Measurements from ENCODE around the gene ARFIP2.
"Not testable (repeated sequence)": the region's sequence is repeated elsewhere in the genome, so short reads cannot be mapped to it uniquely, and the experiment has no call there.

The ARFIP2 gene, protein sequence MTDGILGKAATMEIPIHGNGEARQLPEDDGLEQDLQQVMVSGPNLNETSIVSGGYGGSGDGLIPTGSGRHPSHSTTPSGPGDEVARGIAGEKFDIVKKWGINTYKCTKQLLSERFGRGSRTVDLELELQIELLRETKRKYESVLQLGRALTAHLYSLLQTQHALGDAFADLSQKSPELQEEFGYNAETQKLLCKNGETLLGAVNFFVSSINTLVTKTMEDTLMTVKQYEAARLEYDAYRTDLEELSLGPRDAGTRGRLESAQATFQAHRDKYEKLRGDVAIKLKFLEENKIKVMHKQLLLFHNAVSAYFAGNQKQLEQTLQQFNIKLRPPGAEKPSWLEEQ

DNA sequence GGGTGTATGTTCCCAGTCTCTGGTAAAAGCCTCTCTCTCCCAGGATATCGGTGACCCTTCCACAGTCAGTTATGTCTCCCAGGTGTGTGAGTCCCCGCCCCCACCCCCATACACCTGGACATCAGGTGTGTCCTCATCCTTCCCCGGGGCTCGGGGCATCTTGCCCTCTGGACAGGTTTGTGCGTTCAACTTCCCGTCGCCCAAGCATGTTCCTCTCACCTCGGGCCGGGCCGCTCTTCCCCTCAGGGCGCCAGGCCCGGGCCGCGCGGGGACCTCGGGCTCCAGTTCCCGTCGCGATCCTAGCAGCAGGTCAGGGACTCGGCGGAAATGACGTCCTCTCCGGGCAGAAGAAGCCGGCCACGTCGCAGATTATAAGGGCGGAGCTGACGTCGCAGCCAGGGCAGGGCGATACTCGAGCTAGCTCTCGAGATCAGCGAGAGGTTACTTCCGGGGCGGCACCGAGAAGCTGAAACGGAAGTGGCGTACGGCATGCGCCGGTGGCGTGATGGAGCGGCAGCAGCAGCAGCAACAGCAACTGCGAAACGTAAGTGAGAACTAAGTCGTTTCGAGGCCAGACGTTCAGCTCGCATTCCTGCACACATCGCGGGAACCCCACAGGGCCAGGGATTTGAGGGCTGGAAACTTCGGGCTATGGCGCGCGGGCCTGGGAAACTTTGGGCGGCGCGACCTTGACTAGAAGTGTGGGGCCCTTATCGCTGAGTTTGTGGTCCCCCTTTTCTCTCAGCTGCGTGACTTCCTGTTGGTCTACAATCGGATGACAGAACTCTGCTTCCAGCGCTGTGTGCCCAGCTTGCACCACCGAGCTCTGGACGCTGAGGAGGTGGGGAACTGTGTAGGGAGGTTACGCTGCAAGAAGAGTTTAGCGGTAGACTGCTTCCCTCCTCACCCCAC is at the start of gene ARFIP2, which contains the start of gene TIMM10B:
Gene ARFIP2, minus strand, starts transcription at position 320 of the 912 bp plus-strand sequence. CDS start 910 bp downstream, outside the sequence.
Gene TIMM10B, plus strand, starts transcription at position 490 of the 912 bp plus-strand sequence. Its CDS starts 16 bp downstream, at position 506.
- peak; percentile 97 to 98 for DNase-seq (ENCODE audit: low read depth in 2 of 2)

DNA sequence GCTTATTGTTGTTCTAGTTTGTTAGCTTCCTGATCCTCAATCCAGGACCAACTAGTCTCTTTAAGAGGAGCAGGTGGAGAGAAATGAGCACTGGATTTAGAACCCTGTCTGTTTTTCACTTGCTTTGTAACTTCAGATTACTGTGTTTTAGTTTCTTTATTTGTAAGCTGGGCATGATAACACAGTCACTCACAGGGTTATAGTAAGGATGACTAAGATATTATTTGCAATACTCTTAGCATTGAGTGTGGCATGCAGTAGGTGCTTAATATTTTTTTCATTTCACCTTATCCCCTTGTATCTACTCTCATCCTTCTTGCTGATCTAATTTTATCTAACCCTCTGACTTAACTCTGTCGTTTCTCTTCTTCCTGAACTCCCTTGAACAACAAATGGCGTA is 49.7 kb upstream of the ARFIP2 start:
- DNase-seq (ENCODE audit: low read depth in 2 of 2), result no peak

DNA sequence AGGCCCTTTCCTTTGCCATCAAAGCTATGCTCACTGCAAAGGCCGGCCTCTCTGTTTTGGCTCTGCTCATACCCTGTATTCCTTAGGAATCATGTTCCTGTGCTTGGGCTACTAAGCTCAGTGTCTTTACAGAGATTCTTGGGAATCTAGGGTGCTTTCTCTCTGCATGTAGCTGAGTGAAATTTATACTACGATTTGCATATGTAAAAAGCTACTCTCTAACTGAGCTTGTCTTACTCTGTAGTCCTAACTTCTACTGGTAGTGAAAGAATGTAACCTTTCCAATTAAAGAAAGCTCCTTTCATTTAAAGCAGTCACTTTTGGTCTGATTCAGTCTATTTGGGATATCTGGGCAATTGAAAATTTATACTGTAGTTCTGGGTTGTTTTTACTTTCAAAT is 48.1 kb upstream of the ARFIP2 start:
- no peak for DNase-seq (ENCODE audit: low read depth in 2 of 2)

DNA sequence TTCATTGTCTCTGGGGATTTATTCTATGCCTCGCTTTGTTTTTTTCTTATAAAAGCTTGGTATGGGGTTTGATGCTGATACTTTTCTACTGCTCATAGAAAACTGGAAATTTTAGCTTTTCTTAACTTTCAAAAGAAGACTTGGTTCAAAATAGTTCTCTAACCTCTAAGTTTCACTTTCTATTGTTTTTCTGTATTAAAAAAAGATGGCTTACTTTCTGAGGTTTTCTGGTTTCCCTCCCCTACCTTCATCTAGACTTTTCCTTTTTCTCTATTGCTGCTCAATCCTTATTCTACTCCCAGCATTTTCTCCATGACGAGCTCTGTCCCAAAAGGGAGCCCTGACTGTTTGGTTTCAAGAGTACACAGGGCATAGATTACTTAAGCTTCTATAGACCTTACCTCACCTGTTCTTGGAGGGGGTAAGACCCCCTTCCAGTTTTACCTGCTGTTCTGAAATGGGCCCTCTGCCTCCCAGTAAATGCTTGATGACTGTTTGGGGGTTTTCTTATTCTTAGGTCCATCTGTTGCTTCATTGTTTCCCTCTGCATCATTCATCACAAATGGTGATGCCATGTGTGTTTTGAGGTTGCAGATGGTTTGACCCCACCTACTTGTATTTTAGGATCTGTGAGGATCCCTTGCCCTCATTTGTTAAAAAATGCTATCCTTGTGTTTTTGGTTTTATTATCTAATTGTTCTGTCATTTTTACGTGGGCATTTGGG is 45.4 kb upstream of the ARFIP2 start:
- no peak for DNase-seq (ENCODE audit: low read depth in 2 of 2)

DNA sequence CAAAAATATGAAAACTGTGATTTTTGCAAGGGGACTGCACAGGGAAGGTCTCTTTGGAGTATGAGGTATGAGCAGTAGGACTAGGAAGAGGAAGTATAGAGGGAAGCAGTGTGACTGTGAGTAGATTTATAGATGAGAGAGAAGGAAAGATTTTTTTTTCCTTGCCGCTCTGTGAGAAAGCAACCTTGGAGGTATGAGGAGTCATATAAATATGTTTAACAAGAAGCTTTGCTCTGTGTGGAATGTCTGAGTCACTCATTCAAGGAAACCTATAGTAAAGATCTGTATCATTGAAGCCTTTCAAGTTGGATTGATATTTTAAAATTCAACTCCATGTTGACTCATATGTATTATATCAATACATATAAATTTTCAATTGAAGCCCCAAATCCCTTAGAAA is 42.1 kb upstream of the ARFIP2 start:
- DNase-seq (ENCODE audit: low read depth in 2 of 2), result no peak

DNA sequence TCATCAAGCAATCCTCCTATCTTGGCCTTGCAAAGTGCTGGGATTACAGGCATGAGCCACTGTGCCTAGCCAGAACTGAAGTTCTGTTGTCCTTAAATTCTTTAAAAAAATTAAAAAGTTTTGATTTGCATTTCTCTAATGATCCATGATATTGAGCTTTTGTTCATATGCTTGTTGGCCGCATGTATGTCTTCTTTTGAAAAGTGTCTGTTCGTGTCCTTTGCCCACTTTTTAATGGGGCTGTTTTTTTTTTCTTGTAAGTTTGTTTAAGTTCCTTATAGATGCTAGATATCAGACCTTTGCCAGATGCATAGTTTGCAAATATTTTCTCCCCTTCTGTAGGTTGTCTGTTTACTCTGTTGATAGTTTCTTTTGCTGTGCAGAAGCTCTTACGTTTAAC is 40.8 kb upstream of the ARFIP2 start:
- DNase-seq (ENCODE audit: low read depth in 2 of 2), result not testable (repeated sequence)

DNA sequence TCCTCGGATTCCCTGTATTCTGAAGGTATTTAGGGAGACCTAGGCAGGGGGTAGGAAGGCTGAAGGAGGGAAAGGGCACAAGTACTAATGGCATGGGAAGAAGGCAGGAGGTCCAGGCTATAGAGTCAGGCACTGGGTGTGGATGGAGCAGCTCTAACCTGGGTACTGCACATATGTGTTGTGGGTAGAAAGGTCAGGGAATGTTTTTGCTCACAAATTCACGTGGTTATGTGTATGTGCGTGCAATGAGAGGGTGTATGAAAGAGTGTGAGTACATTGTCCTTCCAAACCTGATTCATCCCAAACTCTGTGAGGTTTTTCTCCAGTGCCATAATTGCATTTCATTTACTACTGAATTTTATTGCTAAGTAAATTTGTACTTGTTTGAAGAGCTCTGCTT is 39.1 kb upstream of the ARFIP2 start:
- no peak for DNase-seq (ENCODE audit: low read depth in 2 of 2)

DNA sequence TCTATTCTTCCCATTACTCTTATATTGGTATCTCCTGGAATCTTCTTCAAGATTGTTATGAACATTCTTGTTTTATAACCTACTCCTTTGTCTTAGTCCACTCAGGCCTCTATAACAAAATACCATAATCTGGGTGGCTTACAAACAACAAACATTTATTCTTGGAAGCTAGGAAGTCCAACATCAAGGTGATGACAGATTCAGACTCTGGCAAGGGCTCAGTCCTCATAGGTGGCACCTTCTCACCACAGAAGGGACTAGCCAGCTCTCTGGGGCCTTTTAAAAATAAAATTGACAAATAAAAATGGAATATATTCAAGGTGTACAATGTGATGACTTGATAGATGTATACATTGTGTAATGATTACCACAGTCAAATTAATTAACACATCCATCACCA is 35.7 kb upstream of the ARFIP2 start:
- DNase-seq (ENCODE audit: low read depth in 2 of 2), result no peak

DNA sequence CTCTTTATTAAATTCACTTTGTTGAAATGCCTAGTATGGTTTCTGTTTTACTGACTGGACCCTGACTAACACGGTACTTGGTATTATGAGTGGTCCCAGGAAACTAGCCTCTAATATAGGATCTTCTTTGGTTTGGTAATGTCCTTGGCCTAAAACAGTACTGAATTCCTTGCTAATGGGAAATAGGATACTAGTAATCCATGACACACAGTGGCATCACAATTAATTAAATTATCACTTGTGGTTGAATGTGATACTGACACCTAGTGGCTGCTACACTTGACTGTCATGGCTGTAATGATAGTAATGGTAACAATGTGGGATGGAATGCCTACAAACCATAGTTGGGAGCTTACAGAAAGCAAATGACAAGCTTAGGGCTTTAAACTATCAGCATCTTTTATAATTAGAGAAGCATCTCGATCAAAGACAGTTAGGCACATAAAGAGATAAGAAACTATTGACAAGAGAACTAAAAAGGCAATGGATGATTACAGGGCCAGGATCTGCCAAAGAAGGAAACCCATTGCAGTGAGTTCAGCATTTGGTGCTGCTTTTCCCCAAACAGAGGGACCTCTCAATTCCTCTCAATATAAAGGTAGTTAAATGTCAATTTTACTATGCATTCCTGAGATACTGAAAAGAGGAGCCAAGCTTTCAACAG is 24.6 kb upstream of the ARFIP2 start:
- no peak for DNase-seq (ENCODE audit: low read depth in 2 of 2)

DNA sequence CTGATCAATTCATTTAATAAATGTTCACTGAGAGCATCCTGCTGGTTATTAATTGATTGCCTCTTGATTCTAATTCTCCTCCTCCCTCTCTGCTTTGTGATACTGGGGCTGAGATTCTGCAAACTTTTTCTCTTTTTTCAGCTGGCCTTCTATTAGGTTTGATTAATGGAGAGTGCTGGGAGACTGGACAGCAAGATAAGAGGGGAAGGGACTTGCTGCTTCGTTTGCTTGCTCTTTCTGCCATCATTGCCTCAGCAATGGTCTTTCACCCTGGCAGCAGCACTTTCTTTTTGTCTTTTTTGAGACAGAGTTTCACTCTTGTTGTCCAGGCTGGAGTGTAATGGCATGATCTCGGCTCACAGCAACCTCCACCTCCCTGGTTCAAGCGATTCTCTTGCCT is 23.0 kb upstream of the ARFIP2 start:
- DNase-seq (ENCODE audit: low read depth in 2 of 2), result no peak

DNA sequence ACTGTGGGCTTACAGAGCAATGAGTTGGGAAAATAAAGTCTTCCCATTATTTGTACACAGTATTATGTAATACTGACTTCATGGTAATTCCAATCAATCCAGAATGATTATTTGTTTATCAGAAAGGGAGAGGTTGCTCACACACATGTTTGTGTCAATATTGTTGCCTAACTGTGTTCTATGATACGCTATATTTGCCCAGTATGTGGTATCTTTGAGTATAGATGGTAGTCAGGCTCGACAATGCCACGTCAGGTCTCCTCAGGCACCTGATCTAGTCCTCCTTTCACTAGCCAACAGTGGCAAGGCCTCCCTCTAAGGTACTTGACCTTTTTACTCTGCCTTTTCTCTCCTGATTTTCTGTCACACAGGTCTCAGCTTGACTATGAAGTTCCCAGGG is 21.3 kb upstream of the ARFIP2 start:
- no peak for DNase-seq (ENCODE audit: low read depth in 2 of 2)

DNA sequence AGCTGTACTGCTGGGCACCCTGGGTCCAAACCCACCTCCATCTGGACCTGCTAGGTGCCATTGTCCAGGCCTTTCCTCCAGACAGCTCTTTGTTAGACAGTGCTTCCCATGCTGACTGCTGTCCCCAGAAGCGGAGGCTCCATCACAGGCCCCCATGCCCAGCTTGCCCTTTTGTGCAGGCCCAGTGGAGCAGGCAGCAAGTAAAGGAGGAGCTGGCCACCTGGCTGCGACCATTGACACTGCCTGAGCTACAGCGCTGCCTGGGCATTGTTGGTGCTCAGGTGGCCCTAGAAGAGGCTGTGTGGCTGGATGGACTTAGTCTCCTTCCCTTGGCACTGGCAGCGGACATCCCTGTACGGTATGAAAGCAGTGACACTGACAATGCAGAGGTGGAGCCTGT is 17.4 kb upstream of the ARFIP2 start:
- no peak for DNase-seq (ENCODE audit: low read depth in 2 of 2)

DNA sequence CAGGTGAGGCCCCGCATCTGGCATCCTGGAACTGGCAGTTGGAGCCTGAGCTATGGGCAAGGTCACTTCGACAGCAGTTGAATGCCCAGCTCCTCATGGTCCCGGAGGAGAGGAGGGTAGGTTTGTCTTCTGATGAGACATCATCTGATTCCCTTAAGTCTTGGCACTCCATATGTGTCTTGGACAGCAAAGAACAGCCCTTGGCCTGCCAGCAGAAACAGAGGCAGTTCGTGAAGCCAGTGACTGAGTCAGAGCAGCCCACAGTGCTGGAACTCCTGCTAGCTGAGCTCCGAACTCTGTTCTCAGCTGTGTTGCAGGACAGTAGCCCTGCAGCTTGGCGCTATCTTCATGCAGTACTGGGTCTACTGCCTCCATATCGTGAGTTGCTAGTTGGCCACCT is 17.0 kb upstream of the ARFIP2 start:
- no peak for DNase-seq (ENCODE audit: low read depth in 2 of 2)

DNA sequence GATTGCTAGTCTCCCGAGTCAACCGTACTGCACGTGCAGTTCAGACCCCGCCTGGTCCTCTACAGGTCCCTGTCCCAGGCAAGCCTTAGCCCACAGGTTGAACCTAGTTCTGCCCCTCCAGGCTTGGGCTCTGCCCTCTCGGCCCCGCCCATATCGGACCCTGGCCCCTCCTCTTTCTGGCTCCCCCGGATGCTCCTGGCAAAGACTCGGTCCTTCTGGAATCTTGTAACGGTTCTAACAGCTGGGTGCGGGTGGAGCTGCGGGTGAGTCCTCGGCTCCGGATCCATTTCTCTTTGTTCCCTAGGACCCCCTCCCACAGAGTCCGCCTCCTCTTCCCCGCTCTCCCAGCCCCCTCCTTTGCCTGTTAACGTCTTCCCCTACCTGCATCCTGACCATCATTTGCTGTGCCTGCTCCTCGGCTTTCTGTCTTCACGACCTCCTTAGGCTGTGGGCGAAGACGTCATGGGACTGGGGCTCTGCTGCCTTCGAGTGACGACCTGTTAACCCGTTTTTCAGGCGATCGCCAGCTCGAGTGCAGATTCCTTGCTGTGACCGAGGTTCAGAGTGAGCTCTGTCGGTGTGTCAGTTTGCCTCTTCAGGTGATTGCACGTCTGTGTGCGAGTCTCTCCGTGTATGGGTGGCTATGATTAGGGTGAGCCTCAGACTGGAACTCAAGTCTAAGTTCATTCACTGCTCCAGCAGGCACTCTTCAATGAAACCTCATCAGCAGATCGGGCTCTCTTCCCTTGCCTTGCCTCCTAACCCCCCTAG is 16.1 kb upstream of the ARFIP2 start, which contains the start of gene DNHD1:
Gene DNHD1, plus strand, starts transcription at position 212 of the 771 bp plus-strand sequence. CDS start 936 bp downstream, outside the sequence.
- DNase-seq (ENCODE audit: low read depth in 2 of 2), result no peak

DNA sequence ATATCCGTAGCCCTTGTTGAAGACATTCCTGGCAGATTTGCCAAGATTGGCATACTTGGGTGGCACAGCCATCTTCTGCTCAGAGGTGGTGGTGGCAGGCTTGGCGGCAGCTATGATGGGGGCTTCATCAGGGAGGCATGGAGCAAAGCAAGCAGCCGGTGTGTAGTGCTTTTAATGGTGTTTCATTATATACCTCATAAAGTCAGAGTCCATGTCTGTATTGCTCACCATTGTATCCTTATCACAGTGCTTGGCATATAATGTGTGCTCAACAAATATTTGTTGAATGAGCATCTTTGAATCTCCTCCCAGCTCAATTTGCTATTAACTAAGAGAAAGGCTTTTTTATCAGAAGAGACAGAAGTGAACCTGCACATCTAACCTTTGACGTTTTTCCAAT is 8.2 kb upstream of the ARFIP2 start:
- DNase-seq (ENCODE audit: low read depth in 2 of 2), result no peak

DNA sequence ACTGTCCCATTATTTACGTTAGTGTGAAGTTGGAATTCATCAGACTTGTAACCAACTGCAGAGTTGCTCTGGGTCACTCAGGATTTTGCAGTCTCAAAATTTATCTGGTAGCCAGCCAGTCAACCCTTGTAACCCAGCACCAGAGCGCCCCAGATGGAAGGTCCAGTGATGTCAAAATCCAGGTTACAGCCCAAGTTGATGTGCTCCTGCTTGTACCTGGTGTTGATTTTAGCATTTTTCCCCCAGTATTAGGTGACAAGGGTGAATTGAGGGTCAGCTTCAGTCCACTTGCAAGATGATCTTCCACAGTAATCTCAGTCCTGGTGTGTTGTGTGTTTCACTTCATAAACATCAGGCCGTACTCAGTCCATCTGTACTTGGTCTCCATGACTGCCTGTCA is 7.7 kb upstream of the ARFIP2 start:
- DNase-seq (ENCODE audit: low read depth in 2 of 2), result no peak

DNA sequence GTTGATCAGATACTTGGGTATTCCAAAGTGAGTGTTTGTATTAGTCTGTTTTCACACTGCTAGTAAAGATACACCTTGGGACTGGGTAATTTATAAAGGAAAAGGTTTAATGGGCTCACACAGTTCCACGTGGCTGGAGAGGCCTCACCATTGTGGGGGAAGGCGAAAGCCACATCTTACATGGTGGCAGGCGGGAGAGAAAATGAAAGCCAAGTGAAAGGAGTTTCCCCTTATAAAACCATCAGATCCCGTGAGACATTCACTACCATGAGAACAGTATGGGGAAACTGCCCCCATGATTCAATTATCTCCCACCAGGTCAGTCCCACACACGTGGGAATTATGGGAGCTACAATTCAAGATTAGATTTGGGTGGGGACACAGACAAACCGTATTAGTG is 7.2 kb upstream of the ARFIP2 start:
- no peak for DNase-seq (ENCODE audit: low read depth in 2 of 2)

DNA sequence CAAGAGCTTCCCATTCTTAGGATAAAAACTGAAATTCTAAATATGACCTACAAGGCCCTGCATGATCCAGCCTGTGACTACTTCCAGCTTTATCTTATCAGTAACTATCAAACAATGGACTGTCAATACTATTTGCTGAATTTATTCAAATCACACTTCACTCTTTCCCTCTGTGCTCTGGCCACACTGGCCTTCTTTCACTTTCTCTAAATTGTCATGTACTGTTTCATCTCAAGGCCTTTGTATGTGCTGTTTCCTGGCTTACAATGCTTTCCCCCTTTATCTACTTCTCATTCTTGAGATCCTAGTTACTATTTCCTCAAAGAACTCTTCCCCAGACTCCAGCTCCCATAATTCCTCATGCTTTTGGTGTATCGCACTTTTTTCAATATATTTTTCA is 5.8 kb upstream of the ARFIP2 start:
- DNase-seq (ENCODE audit: low read depth in 2 of 2), result no peak

DNA sequence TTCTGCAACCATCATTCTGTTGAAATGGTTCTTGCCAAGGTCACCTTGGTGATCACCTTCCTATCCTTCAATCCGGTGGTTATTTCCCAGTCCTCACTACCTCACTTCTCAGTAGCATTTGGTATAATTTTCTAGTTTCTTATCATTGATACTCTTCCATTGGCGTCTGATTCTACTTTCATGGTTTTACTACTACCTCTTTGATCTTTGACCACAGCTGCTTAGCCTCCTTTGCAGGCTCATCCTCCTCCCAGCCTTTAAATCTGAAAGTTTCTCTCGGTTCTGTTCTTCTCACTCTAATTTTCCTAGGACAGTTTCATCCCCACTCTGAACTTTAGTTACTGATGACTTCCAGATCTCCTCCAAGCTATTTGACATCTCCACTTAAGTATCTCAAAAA is 5.1 kb upstream of the ARFIP2 start:
- DNase-seq (ENCODE audit: low read depth in 2 of 2), result no peak

DNA sequence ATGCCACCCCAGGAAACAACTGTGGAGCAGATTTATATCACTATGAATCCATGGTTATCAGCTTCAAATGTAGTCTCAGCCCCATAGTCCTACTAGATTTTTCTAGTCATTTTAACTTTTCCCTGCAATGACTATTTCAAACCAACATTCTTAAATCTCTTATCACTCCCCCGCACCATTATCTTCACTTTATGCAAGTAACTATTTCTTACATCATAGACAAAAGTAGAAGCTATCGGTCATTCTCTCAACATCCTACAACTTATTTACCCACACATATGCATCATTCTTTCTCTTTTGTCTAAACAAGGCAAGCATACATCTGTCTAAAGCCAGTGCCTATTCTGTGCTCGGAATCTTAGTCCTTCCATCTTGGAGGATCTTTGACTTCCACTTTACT is 4.5 kb upstream of the ARFIP2 start:
- DNase-seq (ENCODE audit: low read depth in 2 of 2), result no peak

DNA sequence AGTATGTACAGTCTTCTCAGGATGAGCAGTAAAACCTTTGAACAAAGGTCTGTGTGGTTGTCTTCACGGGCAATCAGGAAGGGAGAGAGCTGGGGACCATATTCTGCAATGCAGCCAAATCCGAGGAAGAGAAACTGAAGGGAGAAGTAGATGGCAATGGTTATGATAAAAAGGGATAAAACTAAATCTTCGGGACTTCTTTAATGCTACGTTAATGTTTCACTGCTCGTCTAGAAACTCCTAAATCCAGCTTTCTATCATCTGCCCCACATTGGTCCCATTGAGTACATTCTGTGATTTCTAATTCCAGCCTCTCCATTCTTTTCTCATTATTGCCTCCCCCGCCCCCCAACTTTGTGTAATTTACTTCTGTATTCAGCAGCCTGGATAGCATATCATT is 1.9 kb upstream of the ARFIP2 start:
- DNase-seq (ENCODE audit: low read depth in 2 of 2), result no peak

All from stimulated activated CD4-positive, alpha-beta T cell treated with anti-CD3 and anti-CD28 coated beads, Interleukin-15, amount 100 ng/mL, for 48 hours (primary cell).